GM15510 (cell line): ENCODE results near the gene CRTC1.

Experiments
- POLR2A ChIP-seq: IDR thresholded peaks from 3 replicates; pipeline ENCODE4 v1.6.1; 2011; ENCODE audit warnings: borderline replicate concordance; ENCODE audit not compliant: insufficient read length; ENCODE audit errors: extremely low read depth

CRTC1 gene

DNA sequence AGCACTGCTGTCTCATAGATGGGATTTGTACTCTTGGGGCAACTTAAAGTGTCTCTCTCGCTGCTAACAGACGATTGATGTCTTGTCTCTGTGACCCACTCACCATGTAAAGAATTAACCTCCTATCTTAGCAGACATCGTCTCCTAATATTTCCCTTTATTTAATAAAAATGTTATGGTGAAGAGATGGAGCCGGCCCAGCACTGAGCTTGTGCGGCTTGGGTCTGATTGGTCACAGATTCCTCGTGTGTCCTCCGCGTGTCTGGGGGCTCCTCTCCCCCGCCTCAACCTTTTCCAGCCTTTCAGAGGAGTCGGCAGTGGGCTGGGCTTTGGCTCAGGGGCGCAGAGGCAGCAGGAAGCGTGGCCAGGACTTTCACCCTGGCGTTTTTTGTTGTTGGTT lies 13.2 kb upstream of the CRTC1 start:
- TF ChIP-seq POLR2A, result no peak

GRCh38 chr19:18671303-18672043 lies 12.0 kb upstream of the CRTC1 start:
- TF ChIP-seq POLR2A, result no peak

GRCh38 chr19:18672044-18672451 lies 11.4 kb upstream of the CRTC1 start:
- no peak for TF ChIP-seq POLR2A

DNA sequence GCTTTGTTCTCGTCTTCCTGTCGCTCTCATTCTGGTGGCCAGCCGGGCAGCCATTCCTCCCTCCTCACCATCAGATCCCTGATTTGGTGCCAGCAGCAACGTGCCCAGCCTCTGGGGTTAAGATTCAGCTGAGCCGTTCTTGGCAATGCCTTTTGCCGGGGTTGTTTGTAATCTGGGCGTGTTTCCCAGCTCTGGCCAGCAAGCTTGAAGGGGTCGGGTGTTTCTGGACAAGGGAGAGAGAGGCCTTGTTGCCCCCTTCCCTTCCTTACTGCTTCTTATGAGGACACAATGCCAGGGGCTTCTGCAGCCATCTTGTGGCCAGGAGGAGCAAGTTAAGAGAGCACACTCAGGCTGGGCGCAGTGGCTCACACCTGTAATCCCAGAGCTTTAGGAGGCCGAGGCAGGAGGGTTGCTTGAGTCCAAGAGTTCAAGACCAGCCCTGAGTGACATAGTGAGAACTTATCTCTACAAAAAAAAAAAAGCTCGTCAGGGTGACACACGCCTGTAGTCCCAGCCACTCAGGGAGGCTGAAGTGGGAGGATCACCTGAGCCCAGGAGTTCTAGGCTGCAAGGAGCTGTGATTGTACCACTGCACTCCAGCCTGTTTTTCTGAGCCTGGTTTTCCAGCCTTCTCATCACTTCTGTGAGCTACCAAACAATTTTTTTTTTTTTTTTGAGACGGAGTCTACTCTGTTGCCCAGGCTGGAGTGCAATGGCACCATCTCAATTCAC lies 10.7 kb upstream of the CRTC1 start:
- TF ChIP-seq POLR2A, result no peak

GRCh38 chr19:18674616-18675015 lies 8.9 kb upstream of the CRTC1 start:
- no peak for TF ChIP-seq POLR2A

DNA sequence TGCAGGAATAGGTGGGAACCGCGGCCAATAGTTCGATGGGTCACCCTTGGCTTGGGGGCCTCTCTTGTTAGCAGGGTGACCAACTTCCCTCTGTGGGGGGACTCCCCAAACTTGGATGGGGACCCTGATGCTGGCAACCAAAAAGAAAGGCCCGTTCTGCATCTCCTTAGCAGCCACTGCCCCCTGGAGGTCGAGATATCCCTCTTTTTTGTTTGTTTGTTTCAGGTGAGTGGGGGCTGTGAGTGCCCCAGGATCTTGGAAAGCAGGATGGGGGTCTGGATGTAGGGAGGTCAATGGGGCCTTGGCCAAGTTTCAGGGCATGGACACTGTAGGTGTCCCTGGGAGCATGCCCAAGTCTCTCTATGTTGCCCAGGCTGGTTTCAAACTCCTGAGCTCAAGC lies 7.7 kb upstream of the CRTC1 start:
- TF ChIP-seq POLR2A, result no peak

DNA sequence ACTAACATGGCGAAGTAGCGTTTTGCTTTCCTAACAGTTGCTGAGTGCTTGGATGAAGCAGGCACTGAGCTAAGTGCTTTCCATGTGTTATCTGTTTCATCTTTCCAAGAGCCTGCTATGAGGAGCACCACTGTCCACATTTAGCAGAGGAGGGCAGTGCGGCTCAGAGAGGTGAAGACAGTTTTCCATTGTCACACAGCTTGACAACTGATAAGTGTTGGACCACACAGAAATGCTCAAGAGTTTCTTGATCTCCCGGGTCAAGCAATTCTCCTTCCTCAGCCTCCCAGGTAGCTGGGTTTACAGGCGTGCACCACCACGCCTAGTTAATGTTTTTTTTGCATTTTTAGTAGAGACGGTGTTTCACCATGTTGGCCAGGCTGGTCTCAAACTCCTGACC lies 6.8 kb upstream of the CRTC1 start:
- no peak for TF ChIP-seq POLR2A

DNA sequence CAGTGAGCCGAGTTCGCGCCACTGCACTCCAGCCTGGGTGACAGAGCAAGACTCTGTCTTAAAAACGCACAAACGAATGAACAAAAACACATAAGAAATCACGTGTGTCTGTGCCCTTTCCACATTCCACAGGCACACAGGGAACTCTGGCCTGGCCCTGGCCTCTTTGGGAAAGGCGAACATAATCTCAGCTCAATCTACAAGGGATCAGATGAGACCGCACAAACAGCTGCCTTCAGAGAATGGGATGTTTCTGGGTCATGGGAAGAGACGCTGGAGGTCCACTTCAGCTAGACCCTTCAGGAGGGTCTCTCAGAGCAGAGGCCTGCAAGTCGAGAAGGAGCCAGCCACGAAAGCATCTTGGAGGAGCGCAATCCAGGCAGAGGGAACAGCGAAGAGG lies 6.3 kb upstream of the CRTC1 start:
- TF ChIP-seq POLR2A, result no peak

DNA sequence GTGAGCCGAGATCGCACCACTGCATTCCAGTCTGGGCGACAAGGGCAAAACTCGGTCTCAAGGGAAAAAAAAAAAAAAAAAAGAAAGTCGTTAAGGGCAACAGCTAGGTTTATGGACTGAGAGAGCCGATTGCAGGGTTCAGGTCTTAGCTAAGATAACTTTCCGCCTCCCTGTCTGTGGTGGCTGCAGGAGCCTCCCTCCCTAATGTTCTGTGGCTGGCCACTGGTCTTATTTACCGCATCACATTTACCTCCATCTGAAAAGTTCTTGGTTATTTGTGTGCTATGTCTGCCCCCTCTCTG lies 722 bp upstream of the CRTC1 start:
- no peak for TF ChIP-seq POLR2A

DNA sequence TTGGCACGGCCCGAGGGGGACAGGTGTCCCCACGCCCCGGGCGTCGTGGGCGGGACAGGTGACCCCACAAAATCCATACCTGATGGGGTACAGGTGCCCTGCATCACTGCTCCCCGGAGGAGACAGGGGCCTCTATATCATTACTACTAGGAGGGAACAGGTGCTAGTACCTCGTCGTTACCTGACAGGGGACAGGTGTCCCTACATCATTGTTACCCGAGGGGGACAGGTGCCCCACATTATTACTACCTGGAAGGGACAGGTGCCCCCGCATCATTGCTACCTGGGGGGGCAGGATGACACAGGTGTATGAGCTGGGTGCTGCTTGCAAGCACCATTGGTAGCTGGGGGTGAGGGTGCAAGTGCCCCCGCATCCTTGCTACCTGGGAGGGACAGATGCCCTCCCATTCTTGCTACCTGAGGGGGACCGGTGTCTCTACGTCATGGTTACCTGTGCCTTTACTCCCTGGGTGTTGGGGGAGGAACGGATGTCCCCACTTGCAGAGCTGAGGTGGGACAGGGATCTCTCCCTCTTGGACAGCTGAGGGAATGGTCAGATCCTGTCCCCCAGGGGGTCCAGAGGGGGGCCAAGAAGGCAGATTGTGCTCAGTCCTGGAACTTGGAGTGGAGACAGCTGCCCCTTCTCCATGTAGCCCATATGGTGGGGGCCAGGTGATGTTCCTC lies 620 bp downstream of the CRTC1 start:
- TF ChIP-seq POLR2A, result no peak

DNA sequence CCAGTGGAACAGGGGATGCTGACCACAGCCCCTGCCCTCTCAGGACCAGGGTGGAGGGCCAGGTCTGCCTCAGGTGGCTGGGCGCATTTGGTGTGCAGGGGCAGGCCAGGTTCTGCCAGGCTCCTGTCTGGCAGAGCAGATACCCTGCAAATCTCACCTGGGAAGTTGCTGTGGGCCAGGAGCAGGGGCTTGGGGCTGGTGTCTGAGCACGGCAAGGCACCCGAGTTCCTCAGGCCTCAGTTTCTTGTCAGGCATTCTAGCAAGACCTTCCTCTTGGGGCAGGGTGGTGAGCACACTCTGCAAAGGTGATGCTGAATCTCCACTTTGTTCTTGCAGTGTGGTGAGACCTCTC lies 1.1 kb downstream of the CRTC1 start:
- TF ChIP-seq POLR2A, result no peak

- no peak for TF ChIP-seq POLR2A
Observed at GRCh38 chr19:18685597-18686190, 2.2 kb downstream of the CRTC1 start.

DNA sequence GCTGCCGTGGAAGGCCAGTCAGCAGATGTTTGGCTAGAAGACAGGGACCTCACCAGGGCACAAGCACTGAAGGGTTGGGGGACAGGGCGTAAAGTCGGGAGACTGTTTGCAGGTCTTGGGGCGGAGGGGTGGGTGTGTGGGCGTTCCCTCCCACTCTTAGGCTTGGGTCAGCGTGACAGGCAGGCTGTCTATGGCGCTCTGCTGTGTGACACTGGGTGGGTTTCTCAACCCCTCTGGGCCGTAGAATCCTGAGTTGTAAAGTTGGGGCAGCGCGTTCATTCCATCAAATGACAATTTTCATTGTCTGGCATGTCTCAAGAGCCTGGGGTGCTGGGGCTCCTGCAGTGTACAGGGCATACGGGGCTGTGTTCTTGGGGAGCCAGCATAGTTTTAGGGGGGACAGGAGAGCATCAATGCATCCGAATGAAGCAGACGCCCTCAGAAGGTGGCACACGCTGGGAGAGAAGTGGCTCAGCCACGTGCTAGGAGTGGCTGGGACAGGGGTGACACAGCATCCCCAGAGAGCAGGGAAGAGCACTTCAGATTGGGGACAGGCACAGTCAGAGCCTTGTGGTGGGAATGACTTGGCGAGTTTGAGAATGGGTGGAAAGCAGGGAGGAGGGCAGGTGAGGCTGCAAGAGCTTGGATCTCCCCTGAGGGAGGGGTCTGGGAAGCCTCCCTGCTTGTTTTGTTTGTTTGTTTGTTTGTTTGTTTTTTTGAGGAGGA lies 4.4 kb downstream of the CRTC1 start:
- TF ChIP-seq POLR2A, result no peak

GRCh38 chr19:18696023-18696422 lies 12.5 kb downstream of the CRTC1 start:
- no peak for TF ChIP-seq POLR2A

- no peak for TF ChIP-seq POLR2A
Observed at GRCh38 chr19:18697680-18698079, 14.2 kb downstream of the CRTC1 start.
